GM10266 (cell line): Measurements from ENCODE around the gene SLC4A11.
A peak's percentile ranks its signal among the peaks of the same experiment; 100 is the strongest.
"Not testable (repeated sequence)": the region's sequence is repeated elsewhere in the genome, so short reads cannot be mapped to it uniquely, and the experiment has no call there.

Experiments used
- DNase-seq: peaks from one replicate; pipeline ENCODE4 v3.0.0; 2012; ENCODE audit errors: extremely low spot score
- CTCF ChIP-seq: IDR thresholded peaks from 2 replicates; pipeline ENCODE4 v1.5.1; 2012; ENCODE audit warnings: mild to moderate bottlenecking, low read depth; ENCODE audit not compliant: control insufficient read depth, insufficient read depth; ENCODE audit errors: missing control alignments

Gene SLC4A11

GRCh38 chr20:3223651-3223993 lies 15.4 kb downstream of the SLC4A11 start:
- no peak for TF ChIP-seq CTCF
- DNase-seq = no peak

- peak; percentile 83 for DNase-seq
- no peak for TF ChIP-seq CTCF
Measured at GRCh38 chr20:3222635-3223600, 16.1 kb downstream of the SLC4A11 start.

- no peak for DNase-seq
- no peak for TF ChIP-seq CTCF
Measured at GRCh38 chr20:3221398-3222226, 17.4 kb downstream of the SLC4A11 start.

- TF ChIP-seq CTCF = peak; percentile 94
- peak; percentile 83 for DNase-seq
Measured at GRCh38 chr20:3218307-3218988, 20.5 kb downstream of the SLC4A11 start.

- DNase-seq = not testable (repeated sequence)
Measured at GRCh38 chr20:3215359-3215917, 23.6 kb downstream of the SLC4A11 start.

- no peak for DNase-seq
- no peak for TF ChIP-seq CTCF
Measured at GRCh38 chr20:3213226-3213625, 25.8 kb downstream of the SLC4A11 start.

GRCh38 chr20:3210346-3210745 lies 28.6 kb downstream of the SLC4A11 start:
- no peak for TF ChIP-seq CTCF
- DNase-seq = no peak
